HCT116 (cell line): ENCODE data around the gene ZNF888.

ENCODE experiments used
- POLR2AphosphoS5 ChIP-seq: IDR thresholded peaks from 2 replicates; pipeline ENCODE4 v1.6.1; 2011; ENCODE audit warnings: mild to moderate bottlenecking, low read depth, low read length, moderate library complexity
- TF ChIP-seq, protein P1 (sequence below), 3 experiments: fragments of 200-600 bp in 1 of 3; sonication (generic) in 1 of 3; IDR thresholded peaks in 2 of 3; conservative IDR thresholded peaks in 1 of 3; 2 replicates each; pipeline ENCODE4 v1.5.1; 2012 to 2017; ENCODE audit warnings: low read depth in 2 of 3, low read length in 2 of 3, antibody characterized with exemption in 1 of 3, borderline replicate concordance in 1 of 3, control low read depth in 1 of 3, mild to moderate bottlenecking in 1 of 3, mixed read lengths in 1 of 3, mixed run types in 1 of 3, moderate library complexity in 1 of 3; ENCODE audit not compliant: insufficient read depth in 1 of 3

DNA sequence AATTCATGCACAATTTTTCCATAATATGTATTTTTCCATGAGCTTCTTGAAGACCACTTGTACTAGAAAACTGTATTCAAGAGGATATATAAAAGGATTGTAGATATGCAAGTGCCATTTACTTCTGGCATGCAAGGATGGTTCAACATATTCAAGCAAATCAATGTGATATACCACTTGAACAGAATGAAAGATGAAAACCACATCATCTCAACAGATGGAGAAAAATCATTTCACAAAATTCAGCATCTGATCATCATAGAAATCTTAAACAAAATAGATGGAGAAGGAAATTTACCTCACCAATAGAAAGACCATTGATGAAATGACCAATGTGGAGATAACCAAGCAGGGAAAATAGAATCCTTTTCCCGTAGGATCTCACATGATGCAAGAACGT lies 44.5 kb upstream of the ZNF888 start:
- TF ChIP-seq, protein P1, sequence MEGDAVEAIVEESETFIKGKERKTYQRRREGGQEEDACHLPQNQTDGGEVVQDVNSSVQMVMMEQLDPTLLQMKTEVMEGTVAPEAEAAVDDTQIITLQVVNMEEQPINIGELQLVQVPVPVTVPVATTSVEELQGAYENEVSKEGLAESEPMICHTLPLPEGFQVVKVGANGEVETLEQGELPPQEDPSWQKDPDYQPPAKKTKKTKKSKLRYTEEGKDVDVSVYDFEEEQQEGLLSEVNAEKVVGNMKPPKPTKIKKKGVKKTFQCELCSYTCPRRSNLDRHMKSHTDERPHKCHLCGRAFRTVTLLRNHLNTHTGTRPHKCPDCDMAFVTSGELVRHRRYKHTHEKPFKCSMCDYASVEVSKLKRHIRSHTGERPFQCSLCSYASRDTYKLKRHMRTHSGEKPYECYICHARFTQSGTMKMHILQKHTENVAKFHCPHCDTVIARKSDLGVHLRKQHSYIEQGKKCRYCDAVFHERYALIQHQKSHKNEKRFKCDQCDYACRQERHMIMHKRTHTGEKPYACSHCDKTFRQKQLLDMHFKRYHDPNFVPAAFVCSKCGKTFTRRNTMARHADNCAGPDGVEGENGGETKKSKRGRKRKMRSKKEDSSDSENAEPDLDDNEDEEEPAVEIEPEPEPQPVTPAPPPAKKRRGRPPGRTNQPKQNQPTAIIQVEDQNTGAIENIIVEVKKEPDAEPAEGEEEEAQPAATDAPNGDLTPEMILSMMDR (IDR thresholded peaks at IDR 0.05 in 2 of 3, conservative IDR thresholded peaks at IDR 0.05 in 1 of 3; ENCODE audit: borderline replicate concordance in 1 of 3, insufficient read depth in 1 of 3, low read depth in 2 of 3, low read length in 2 of 3) = no peak
- TF ChIP-seq POLR2AphosphoS5 = no peak
